DOHH2 (cell line): Measurements from ENCODE around the gene NUP205.

Experiments used
- H3F3A ChIP-seq: fragments of 200-600 bp; sonication (generic), shearing (Covaris generic); 2 replicates; pipeline ENCODE4 v1.6.0; 2016; ENCODE audit warnings: antibody characterized with exemption, mild to moderate bottlenecking; ENCODE audit not compliant: control insufficient read depth, insufficient read depth
- H3K27ac ChIP-seq: fragments of 200-600 bp; sonication (generic); 2 replicates; pipeline ENCODE4 v1.5.1; 2014; ENCODE audit warnings: low read depth, mild to moderate bottlenecking, low read length, moderate library complexity
- H3K27me3 ChIP-seq: fragments of 200-600 bp; sonication (generic); 2 replicates; pipeline ENCODE4 v1.6.1; 2014; ENCODE audit warnings: mild to moderate bottlenecking, low read length, mixed read lengths; ENCODE audit not compliant: control insufficient read depth
- H3K36me3 ChIP-seq: fragments of 200-600 bp; sonication (generic); 2 replicates; pipeline ENCODE4 v1.6.1; 2014; ENCODE audit warnings: mild to moderate bottlenecking, low read length, moderate library complexity, mixed read lengths; ENCODE audit not compliant: control insufficient read depth
- H3K4me1 ChIP-seq: fragments of 200-600 bp; sonication (generic); 2 replicates; pipeline ENCODE4 v1.6.1; 2014; ENCODE audit warnings: mild to moderate bottlenecking, low read length, mixed read lengths; ENCODE audit not compliant: control insufficient read depth
- H3K4me2 ChIP-seq: fragments of 200-600 bp; sonication (generic); 2 replicates; pipeline ENCODE4 v1.6.0; 2014; ENCODE audit warnings: mild to moderate bottlenecking, low read length, moderate library complexity
- H3K4me3 ChIP-seq: fragments of 200-600 bp; sonication (generic); 2 replicates; pipeline ENCODE4 v1.5.1; 2014; ENCODE audit warnings: mild to moderate bottlenecking, low read length, mixed read lengths
- H3K79me2 ChIP-seq: fragments of 200-600 bp; sonication (generic); 2 replicates; pipeline ENCODE4 v1.6.1; 2014; ENCODE audit warnings: mild to moderate bottlenecking, low read length, mixed read lengths; ENCODE audit not compliant: control insufficient read depth
- H3K9me2 ChIP-seq: fragments of 200-600 bp; sonication (generic); replicated peaks from 2 replicates; pipeline ENCODE4 v1.6.1; 2014; ENCODE audit warnings: mild to moderate bottlenecking, low read length, mixed read lengths; ENCODE audit not compliant: control insufficient read depth
- H3K9me3 ChIP-seq: fragments of 200-600 bp; sonication (generic); 2 replicates; pipeline ENCODE4 v1.6.1; 2014; ENCODE audit warnings: antibody characterized with exemption, low read length, mixed read lengths; ENCODE audit not compliant: control insufficient read depth, insufficient read depth
- H4K20me1 ChIP-seq: fragments of 200-600 bp; sonication (generic); 2 replicates; pipeline ENCODE4 v1.6.0; 2014; ENCODE audit warnings: low read depth, mild to moderate bottlenecking, antibody characterized with exemption, low read length, moderate library complexity; ENCODE audit not compliant: control insufficient read depth, insufficient read depth
- CTCF ChIP-seq: fragments of 200-600 bp; sonication (generic); IDR thresholded peaks from one replicate; pipeline ENCODE4 v1.5.1; 2014; ENCODE audit warnings: antibody characterized with exemption, mild to moderate bottlenecking, low read depth, low read length; ENCODE audit not compliant: poor library complexity, severe bottlenecking
- EZH2phosphoT487 ChIP-seq: fragments of 200-600 bp; sonication (generic); IDR thresholded peaks from 2 replicates; pipeline ENCODE4 v1.6.1; 2017; ENCODE audit warnings: borderline replicate concordance, mild to moderate bottlenecking, antibody characterized with exemption, low read length, moderate library complexity, mixed read lengths

Gene NUP205

GRCh38 chr7:135573541-135573940 lies 15.8 kb downstream of the NUP205 start:
- Histone ChIP-seq H3F3A (peaks cover 23% of the 10 kb centered on the region; the same call in 1 of the 2 replicates), H3K4me2 (peak overlapping the region; percentile 31), H3K4me1 (peaks cover 35% of the 10 kb centered on the region), H3K36me3 (peaks cover 84% of the 10 kb centered on the region), H3K4me3 (peak overlapping the region; percentile 26), H3K9me3 (no peaks in the 10 kb centered on the region), H4K20me1 (no peaks in the 10 kb centered on the region), H3K9me2 (no peaks in the 10 kb centered on the region), H3K79me2 (peaks cover 53% of the 10 kb centered on the region), H3K27me3 (no peaks in the 10 kb centered on the region), H3K27ac (peak overlapping the region; percentile 26)
- TF ChIP-seq CTCF (no peak), EZH2phosphoT487 (no peak)

GRCh38 chr7:135575296-135575695 lies 17.6 kb downstream of the NUP205 start:
- Histone ChIP-seq H3K4me2 (peak overlapping the region; percentile 17), H3K4me3 (peak overlapping the region; percentile 16), H3K36me3 (peaks cover 92% of the 10 kb centered on the region), H3K9me2 (no peaks in the 10 kb centered on the region), H3K27ac (peak overlapping the region; percentile 26), H4K20me1 (no peaks in the 10 kb centered on the region), H3K79me2 (peaks cover 36% of the 10 kb centered on the region), H3F3A (peaks cover 23% of the 10 kb centered on the region; the same call in 1 of the 2 replicates), H3K27me3 (no peaks in the 10 kb centered on the region), H3K9me3 (no peaks in the 10 kb centered on the region), H3K4me1 (peaks cover 35% of the 10 kb centered on the region)
- TF ChIP-seq CTCF (no peak), EZH2phosphoT487 (no peak)

- Histone ChIP-seq H4K20me1 (no peaks in the 10 kb centered on the region), H3F3A (peaks cover 18% of the 10 kb centered on the region; the same call in 1 of the 2 replicates), H3K9me2 (no peaks in the 10 kb centered on the region), H3K4me3 (no peak overlapping the region), H3K27me3 (no peaks in the 10 kb centered on the region), H3K4me2 (no peak overlapping the region), H3K4me1 (peaks cover 21% of the 10 kb centered on the region), H3K79me2 (peaks cover 10% of the 10 kb centered on the region), H3K27ac (no peak overlapping the region), H3K9me3 (no peaks in the 10 kb centered on the region), H3K36me3 (peaks cover 95% of the 10 kb centered on the region)
- no peak for TF ChIP-seq EZH2phosphoT487
- TF ChIP-seq CTCF = no peak
These were observed 20.9 kb downstream of the NUP205 start for GRCh38 chr7:135578569-135578968.
